GM10248 (cell line): ENCODE measurements around the gene ALDH3B2.

Experiments used
- CTCF ChIA-PET: fragments of 300-600 bp; sonication (Branson Sonifier 250); formaldehyde crosslinking; extraction: SDS; loops from one replicate; lab custom pipeline; 2021; ENCODE audit warnings: antibody characterized with exemption; lab: Yijun Ruan, JAX
- POLR2A ChIA-PET: fragments of 350-650 bp; sonication (Branson Sonifier 250); formaldehyde crosslinking; extraction: SDS; loops from one replicate; lab custom pipeline; 2020; ENCODE audit warnings: antibody characterized with exemption; lab: Yijun Ruan, JAX
- DNase-seq: peaks from one replicate; pipeline ENCODE4 v3.0.0; 2012; ENCODE audit errors: extremely low spot score
- CTCF ChIP-seq: IDR thresholded peaks from 2 replicates; pipeline ENCODE4 v1.5.1; 2012; ENCODE audit warnings: mild to moderate bottlenecking, low read depth; ENCODE audit errors: extremely low read depth, missing control alignments, control extremely low read depth

ALDH3B2 gene

DNA sequence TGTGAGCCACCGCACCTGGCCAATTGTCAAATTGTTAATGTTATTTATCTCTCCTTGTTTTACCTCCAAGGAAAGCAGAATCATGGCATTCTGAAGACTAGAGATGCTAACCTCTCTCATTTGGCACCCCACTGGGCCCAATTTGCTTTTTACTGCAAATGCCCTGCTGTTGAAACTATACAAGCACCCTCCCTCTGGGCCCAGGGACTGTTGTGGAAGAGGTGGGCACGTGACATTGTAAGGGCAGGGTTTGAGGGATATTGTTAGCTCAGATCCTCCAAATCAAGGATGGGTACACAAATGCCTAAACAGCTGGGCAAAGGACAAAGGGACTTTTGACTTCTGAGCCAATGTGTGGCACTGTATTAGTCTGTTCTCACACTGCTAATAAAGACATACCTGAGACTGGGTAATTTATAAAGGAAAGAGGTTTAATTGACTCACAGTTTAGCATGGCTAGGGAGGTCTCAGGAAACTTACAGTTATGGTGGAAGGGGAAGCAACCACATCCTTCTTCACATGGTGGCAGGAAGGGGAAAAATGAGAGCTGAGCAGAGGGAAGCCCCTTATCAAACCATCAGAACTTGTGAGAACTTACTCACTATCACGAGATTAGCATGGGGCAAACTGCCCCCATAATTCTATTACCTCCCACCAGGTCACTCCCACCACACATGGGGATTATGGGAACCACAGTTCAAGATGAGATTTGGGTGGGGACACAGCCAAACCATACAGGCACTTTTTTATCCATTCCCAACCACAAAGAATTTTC, 6.5 kb upstream of the ALDH3B2 start:
- no peak for TF ChIP-seq CTCF
- CTCF ChIA-PET = interaction anchor here (0.8 to 1.4 kb wide), 2 partner anchors 20 to 51 kb away, joined by 3 to 4 read pairs; partner anchors contain the start of gene NUDT8
- DNase-seq = no peak
- POLR2A ChIA-PET = no interaction called here

DNA sequence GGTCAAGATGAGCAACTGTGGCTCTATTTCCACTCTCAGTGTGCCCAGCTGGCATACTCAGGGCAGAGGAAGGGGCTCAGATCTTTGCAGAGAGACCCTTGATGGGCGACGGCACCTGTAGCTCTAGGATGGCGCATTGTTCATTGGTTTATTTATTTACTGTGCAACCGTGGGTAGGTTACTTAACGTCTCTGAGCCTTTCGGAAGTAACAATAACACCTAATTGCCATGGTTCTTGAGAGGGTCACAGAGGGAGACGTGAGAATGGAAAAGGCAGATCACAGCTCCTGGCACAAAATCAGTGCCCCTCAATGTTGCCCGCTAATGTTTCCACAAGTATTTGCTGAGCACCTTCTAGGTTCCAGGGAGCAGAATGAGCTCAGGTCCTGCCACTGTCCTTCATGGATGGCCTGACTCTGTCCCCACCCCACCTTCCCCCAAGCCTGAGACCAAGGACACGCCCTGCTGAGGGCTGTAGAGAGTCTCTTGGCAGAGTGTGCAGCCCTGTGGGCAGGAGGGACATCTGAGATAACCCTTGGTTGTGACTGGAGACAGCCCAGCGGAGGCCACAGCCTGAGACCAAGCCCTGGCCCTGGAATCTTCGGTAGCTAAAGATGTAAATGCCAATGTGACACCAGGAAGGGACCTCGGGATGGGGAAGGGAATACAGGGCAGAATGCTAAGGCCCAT, 780 bp upstream of the ALDH3B2 start:
- no peak for TF ChIP-seq CTCF
- ChIA-PET CTCF (interaction anchor here (0.9 to 1.2 kb wide), 2 partner anchors 45 to 95 kb away, joined by 3 read pairs; no protein-coding TSS in a partner anchor), POLR2A (no interaction called here)
- DNase-seq = no peak

DNA sequence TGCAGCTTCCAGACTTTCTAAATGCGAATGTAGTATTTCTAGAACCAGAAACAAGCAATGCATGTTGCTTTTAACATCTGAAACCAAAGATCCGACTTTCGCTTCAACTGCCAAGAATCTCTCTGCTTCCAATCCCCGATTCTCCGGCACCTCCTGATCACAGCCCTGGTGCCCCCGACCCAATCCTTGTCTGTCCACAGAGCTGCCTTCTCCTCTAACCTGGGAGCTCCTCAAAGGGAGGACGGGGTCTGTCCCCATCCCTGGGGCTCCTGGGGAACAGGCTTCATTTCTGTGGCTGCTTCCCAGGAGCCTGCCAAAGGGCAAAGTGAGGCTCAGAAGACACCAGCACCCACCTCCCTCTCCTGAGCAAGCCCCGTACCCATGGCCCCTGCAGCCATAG, 521 bp downstream of the ALDH3B2 start:
- no peak for TF ChIP-seq CTCF
- POLR2A ChIA-PET = no interaction called here
- CTCF ChIA-PET = interaction anchor here (4.2 kb wide), 1 partner anchor 44 kb away, joined by 17 read pairs; the partner anchor contains the start of gene NUDT8

DNA sequence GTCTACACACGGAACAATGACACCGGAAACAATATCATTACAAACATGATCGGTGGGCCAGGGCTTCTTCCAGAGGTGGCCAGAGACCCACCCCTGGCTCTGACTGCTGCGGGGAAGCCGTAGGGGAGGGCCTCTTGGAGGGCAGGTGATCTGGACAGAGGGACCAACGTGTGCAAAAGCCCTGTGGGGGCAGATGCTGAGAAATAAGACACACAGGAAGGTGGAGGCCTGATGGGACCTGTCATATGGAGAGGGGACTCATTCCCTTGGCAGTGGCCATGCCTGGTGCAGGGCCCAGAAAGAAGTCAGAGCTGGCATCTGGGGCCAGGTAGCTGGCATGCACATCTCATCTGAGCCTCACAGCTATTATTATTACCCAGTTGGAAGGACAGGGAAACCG, 1.1 kb downstream of the ALDH3B2 start:
- ChIA-PET CTCF (interaction anchor here (4.2 kb wide), 1 partner anchor 44 kb away, joined by 17 read pairs; the partner anchor contains the start of gene NUDT8), POLR2A (no interaction called here)
- TF ChIP-seq CTCF = no peak
- DNase-seq = no peak

More for the DNA sequence above, 521 bp downstream of the ALDH3B2 start:
- no peak for DNase-seq

GRCh38 chr11:67671211-67671520, 3.3 kb downstream of the ALDH3B2 start:
- no peak for DNase-seq
- TF ChIP-seq CTCF = no peak
- POLR2A ChIA-PET = no interaction called here
- CTCF ChIA-PET = interaction anchor here (1.3 to 4.2 kb wide), 3 partner anchors 9 to 41 kb away, joined by 3 to 17 read pairs (median 5); partner anchors contain the start of gene NUDT8

- TF ChIP-seq CTCF = no peak
- no peak for DNase-seq
- POLR2A ChIA-PET = no interaction called here
- CTCF ChIA-PET = interaction anchor here (1.3 to 4.2 kb wide), 3 partner anchors 8 to 41 kb away, joined by 3 to 17 read pairs (median 5); partner anchors contain the start of gene NUDT8
Measured at GRCh38 chr11:67670316-67671210, 3.9 kb downstream of the ALDH3B2 start.
